CD4-positive, alpha-beta memory T cell (primary cell): ENCODE data around the gene SP9. TPM values are rescaled to one million over a fixed set of nuclear protein-coding genes. Genes with fewer than 3 reads are reported as not detected.
A peak's percentile ranks its signal among the peaks of the same experiment; 100 is the strongest.

ENCODE experiments used
- CTCF ChIA-PET: fragments of 350-600 bp; sonication (Branson Sonifier 250); formaldehyde crosslinking; loops from one replicate; lab custom pipeline; 2021; ENCODE audit warnings: inconsistent platforms; ENCODE audit not compliant: partially characterized antibody; lab: Charles Lee
- POLR2A ChIA-PET: fragments of 350-600 bp; sonication (Branson Sonifier 250); formaldehyde crosslinking; loops from one replicate; lab custom pipeline; 2021; ENCODE audit not compliant: partially characterized antibody; lab: Charles Lee
- DNase-seq, 5 donors: peaks; one replicate each; pipeline versions ENCODE4 v3.0.0 to v3.0.0-alpha.2; 2020 to 2022; ENCODE audit warnings: mixed read lengths in 1 of 5
- H3K27ac ChIP-seq: one replicate; pipeline ENCODE4 v1.7.0; 2013; ENCODE audit warnings: low read depth, low read length
- H3K27me3 ChIP-seq: 2 replicates; pipeline ENCODE4 v1.7.0; 2013; ENCODE audit warnings: mild to moderate bottlenecking, low read length, moderate library complexity; ENCODE audit not compliant: insufficient read depth
- H3K36me3 ChIP-seq: 2 replicates; pipeline ENCODE4 v1.7.0; 2013; ENCODE audit warnings: mild to moderate bottlenecking, low read length, moderate library complexity; ENCODE audit not compliant: insufficient read depth
- H3K4me1 ChIP-seq: 2 replicates; pipeline ENCODE4 v1.7.0; 2013; ENCODE audit warnings: mild to moderate bottlenecking, low read length, moderate library complexity; ENCODE audit not compliant: insufficient read depth
- H3K4me3 ChIP-seq, 2 donors: one replicate each; pipeline ENCODE4 v1.7.0; 2013; ENCODE audit warnings: low read length in 2 of 2, mild to moderate bottlenecking in 1 of 2
- H3K9me3 ChIP-seq, 2 donors: one replicate each; pipeline ENCODE4 v1.7.0; 2013; ENCODE audit warnings: low read length in 2 of 2, control low read depth in 1 of 2; ENCODE audit not compliant: control insufficient read depth in 1 of 2
- H3K27ac Mint-ChIP-seq, 7 donors: one replicate each; pipeline ENCODE4 v1.8.0; 2020 to 2021; ENCODE audit warnings: mixed read lengths in 7 of 7, mild to moderate bottlenecking in 6 of 7, inconsistent platforms in 3 of 7, moderate library complexity in 3 of 7
- H3K27me3 Mint-ChIP-seq, 2 donors: one replicate each; pipeline ENCODE4 v1.8.0; 2020 to 2021; ENCODE audit warnings: mixed read lengths in 2 of 2
- H3K36me3 Mint-ChIP-seq, 2 donors: one replicate each; pipeline ENCODE4 v1.8.0; 2020 to 2021; ENCODE audit warnings: mixed read lengths in 2 of 2, inconsistent platforms in 1 of 2, mild to moderate bottlenecking in 1 of 2
- H3K4me1 Mint-ChIP-seq, 4 donors: one replicate each; pipeline ENCODE4 v1.8.0; 2020 to 2021; ENCODE audit warnings: mixed read lengths in 4 of 4, mild to moderate bottlenecking in 1 of 4
- H3K4me3 Mint-ChIP-seq, 8 donors: one replicate each; pipeline ENCODE4 v1.8.0; 2020 to 2021; ENCODE audit warnings: mixed read lengths in 8 of 8, mild to moderate bottlenecking in 7 of 8, moderate library complexity in 6 of 8, inconsistent platforms in 3 of 8
- H3K9me3 Mint-ChIP-seq, 8 donors: one replicate each; pipeline ENCODE4 v1.8.0; 2020 to 2021; ENCODE audit warnings: mixed read lengths in 8 of 8, mild to moderate bottlenecking in 5 of 8, inconsistent platforms in 3 of 8, moderate library complexity in 1 of 8
- intact Hi-C: fragments of 100-400 bp; cut with micrococcal nuclease; formaldehyde crosslinking; loops from one replicate; pipeline ENCODE4 v1.15.1; 2023
- polyA plus RNA-seq, 2 donors: library from polyadenylated mRNA; unstranded; fragments of 300-500 nt; fragmentation: Illumina TruSeq; gene quantifications; one replicate each; pipeline ENCODE4 v1.2.3, GENCODE V29; 2021
- total RNA-seq, 2 experiments: library from RNA; stranded (reverse); gene quantifications; one replicate each; pipeline ENCODE4 v1.2.3, GENCODE V29; 2021

Gene SP9
- total and polyA plus RNA-seq, 4 experiments from 2014 or later: not detected

- Histone ChIP-seq H3K4me3 (no peak overlapping the region), H3K27ac (no peak overlapping the region), H3K36me3 (no peaks in the 10 kb centered on the region), H3K9me3 (no peaks in the 10 kb centered on the region), H3K27me3 (peaks cover 77% of the 10 kb centered on the region), H3K4me1 (peaks cover 39% of the 10 kb centered on the region)
- H3K4me3 Mint-ChIP-seq: peak overlapping the region in 6 of 8 donors; percentile 21 to 87 (median 53)
- intact Hi-C loops: no loop called here
- CTCF ChIA-PET: interaction anchor here (0.7 to 5.1 kb wide), 2 partner anchors 12 to 16 kb away, joined by 3 to 35 read pairs; no protein-coding TSS in a partner anchor
- H3K9me3 Mint-ChIP-seq: peaks cover 0 to 23% (median 10%) of the 10 kb centered on the region in 8 donors
- peaks cover 20 to 63% (median 34%) of the 10 kb centered on the region in 4 donors for H3K4me1 Mint-ChIP-seq
- H3K27ac Mint-ChIP-seq: peak overlapping the region in 4 of 7 donors; percentile 66 to 92 (median 76)
- peak in 1 of 5 donors; percentile 15 for DNase-seq
- H3K27me3 Mint-ChIP-seq: peaks cover 68 to 80% of the 10 kb centered on the region in 2 donors
- POLR2A ChIA-PET: interaction anchor here (0.5 to 1.4 kb wide), 2 partner anchors 9 to 24 kb away, joined by 3 to 4 read pairs; no protein-coding TSS in a partner anchor
- H3K36me3 Mint-ChIP-seq: peaks cover 0 to 1% of the 10 kb centered on the region in 2 donors
These were observed 6.4 kb upstream of the SP9 start for GRCh38 chr2:174328114-174328960.

- Histone ChIP-seq H3K36me3 (no peaks in the 10 kb centered on the region), H3K4me3 (no peak overlapping the region), H3K9me3 (no peaks in the 10 kb centered on the region), H3K4me1 (peaks cover 47% of the 10 kb centered on the region), H3K27me3 (peaks cover 85% of the 10 kb centered on the region), H3K27ac (no peak overlapping the region)
- DNase-seq: no peak
- ChIA-PET POLR2A (interaction anchor here (0.5 to 1.4 kb wide), 2 partner anchors 8 to 25 kb away, joined by 3 to 4 read pairs; no protein-coding TSS in a partner anchor), CTCF (interaction anchor here (0.7 to 5.1 kb wide), 2 partner anchors 12 to 15 kb away, joined by 3 to 35 read pairs; no protein-coding TSS in a partner anchor)
- intact Hi-C loops: no loop called here
- Mint-ChIP-seq H3K27ac (peak overlapping the region in 3 of 7 donors; percentile 59 to 92 (median 68)), H3K36me3 (peaks cover 0 to 1% of the 10 kb centered on the region in 2 donors), H3K4me1 (peaks cover 24 to 71% (median 40%) of the 10 kb centered on the region in 4 donors), H3K27me3 (peaks cover 73 to 86% of the 10 kb centered on the region in 2 donors), H3K4me3 (peak overlapping the region in 4 of 8 donors; percentile 23 to 63 (median 42)), H3K9me3 (peaks cover 0 to 26% (median 12%) of the 10 kb centered on the region in 8 donors)
These were observed 5.6 kb upstream of the SP9 start for GRCh38 chr2:174328961-174329715.

- Mint-ChIP-seq H3K36me3 (peaks cover 0 to 3% of the 10 kb centered on the region in 2 donors), H3K9me3 (peaks cover 0 to 37% (median 12%) of the 10 kb centered on the region in 8 donors), H3K27me3 (peaks cover 72 to 81% of the 10 kb centered on the region in 2 donors), H3K4me1 (peaks cover 29 to 74% (median 45%) of the 10 kb centered on the region in 4 donors), H3K27ac (peak overlapping the region in 1 of 7 donors; percentile 92), H3K4me3 (peak overlapping the region in 2 of 8 donors; percentile 13 to 25)
- Histone ChIP-seq H3K27ac (no peak overlapping the region), H3K27me3 (peaks cover 94% of the 10 kb centered on the region), H3K36me3 (no peaks in the 10 kb centered on the region), H3K4me3 (no peak overlapping the region), H3K4me1 (peaks cover 64% of the 10 kb centered on the region), H3K9me3 (no peaks in the 10 kb centered on the region)
- CTCF ChIA-PET: interaction anchor here (0.7 to 5.1 kb wide), 2 partner anchors 10 to 361 kb away, joined by 3 to 35 read pairs; no protein-coding TSS in a partner anchor
- POLR2A ChIA-PET: interaction anchor here (1.1 kb wide), 1 partner anchor 82 kb away, joined by 3 read pairs; no protein-coding TSS in a partner anchor
- peak in 1 of 5 donors; percentile 10 for DNase-seq
- intact Hi-C loops: loop anchor here (1.0 kb wide), 1 partner anchor 10 kb away; no protein-coding TSS in a partner anchor
These were observed 3.7 kb upstream of the SP9 start for GRCh38 chr2:174330945-174331594.

GRCh38 chr2:174331595-174332216 is 3.0 kb upstream of the SP9 start:
- H3K36me3 ChIP-seq: no peaks in the 10 kb centered on the region
- intact Hi-C loops: no loop called here
- no peaks in the 10 kb centered on the region for H3K9me3 ChIP-seq
- peaks cover 0 to 3% of the 10 kb centered on the region in 2 donors for H3K36me3 Mint-ChIP-seq
- peaks cover 65% of the 10 kb centered on the region for H3K4me1 ChIP-seq
- peaks cover 28 to 68% (median 43%) of the 10 kb centered on the region in 4 donors for H3K4me1 Mint-ChIP-seq
- no peak for DNase-seq
- H3K4me3 ChIP-seq: no peak overlapping the region
- ChIA-PET CTCF (interaction anchor here (5.1 kb wide), 1 partner anchor 9 kb away, joined by 35 read pairs; no protein-coding TSS in a partner anchor), POLR2A (no interaction called here)
- H3K27me3 Mint-ChIP-seq: peaks cover 71 to 78% of the 10 kb centered on the region in 2 donors
- H3K27me3 ChIP-seq: peaks cover 89% of the 10 kb centered on the region
- H3K9me3 Mint-ChIP-seq: peaks cover 0 to 40% (median 12%) of the 10 kb centered on the region in 8 donors
- H3K27ac ChIP-seq: no peak overlapping the region
- H3K4me3 Mint-ChIP-seq: peak overlapping the region in 1 of 8 donors; percentile 78
- H3K27ac Mint-ChIP-seq: peak overlapping the region in 1 of 7 donors; percentile 92

- H3K36me3 ChIP-seq: no peaks in the 10 kb centered on the region
- H3K4me1 ChIP-seq: peaks cover 61% of the 10 kb centered on the region
- DNase-seq: peak in 1 of 5 donors; percentile 16
- intact Hi-C loops: no loop called here
- no peak overlapping the region for H3K4me3 ChIP-seq
- Mint-ChIP-seq H3K4me1 (peaks cover 23 to 61% (median 37%) of the 10 kb centered on the region in 4 donors), H3K4me3 (peak overlapping the region in 6 of 8 donors; percentile 36 to 78 (median 54)), H3K36me3 (peaks cover 0 to 3% of the 10 kb centered on the region in 2 donors), H3K9me3 (peaks cover 0 to 40% (median 11%) of the 10 kb centered on the region in 8 donors), H3K27ac (peak overlapping the region in 4 of 7 donors; percentile 41 to 92 (median 74)), H3K27me3 (peaks cover 65 to 71% of the 10 kb centered on the region in 2 donors)
- ChIA-PET CTCF (interaction anchor here (5.1 kb wide), 1 partner anchor 8 kb away, joined by 35 read pairs; no protein-coding TSS in a partner anchor), POLR2A (no interaction called here)
- H3K9me3 ChIP-seq: no peaks in the 10 kb centered on the region
- no peak overlapping the region for H3K27ac ChIP-seq
- peaks cover 82% of the 10 kb centered on the region for H3K27me3 ChIP-seq
These were observed 2.4 kb upstream of the SP9 start for GRCh38 chr2:174332217-174332963.
